IMR-90 (cell line): ENCODE measurements around the gene DNAJC6. TPM values are rescaled to one million over a fixed set of nuclear protein-coding genes. Genes with fewer than 3 reads are reported as not detected.

Experiments used
- ATAC-seq: fragments of 200-7000 bp; cut with Tn5 transposase; 2 replicates; pipeline ENCODE4 v1.9.1; 2020; ENCODE audit warnings: low read depth, mild to moderate bottlenecking, moderate library complexity
- BruUV-seq: library from RNA; stranded (reverse); fragments of 400-500 nt; replicated peaks from 2 replicates; lab custom pipeline; 2021; lab: Mats Ljungman, UMichigan
- CTCF ChIA-PET: fragments of 300-600 bp; formaldehyde crosslinking; extraction: SDS; loops from one replicate; lab custom pipeline; 2021; ENCODE audit warnings: antibody characterized with exemption; lab: Yijun Ruan, JAX
- POLR2A ChIA-PET: fragments of 300-600 bp; sonication (Branson Sonifier 250); formaldehyde crosslinking; loops from one replicate; lab custom pipeline; 2022; ENCODE audit warnings: antibody characterized with exemption; ENCODE audit not compliant: unreplicated experiment; lab: Charles Lee
- DNase-seq: peaks from one replicate; pipeline ENCODE4 v3.0.0; 2013
- H2AFZ ChIP-seq: replicated peaks from 2 replicates; pipeline ENCODE3; 2013; ENCODE audit warnings: low read length, mild to moderate bottlenecking; ENCODE audit not compliant: poor library complexity
- H2AK5ac ChIP-seq: 2 replicates; pipeline ENCODE4 v1.6.1; 2013; ENCODE audit warnings: low read depth, low read length, inconsistent platforms
- H2AK9ac ChIP-seq: replicated peaks from 2 replicates; pipeline ENCODE3; 2013; ENCODE audit warnings: mild to moderate bottlenecking, low read depth, low read length, moderate library complexity; ENCODE audit not compliant: poor library complexity
- H2BK120ac ChIP-seq: 2 replicates; pipeline ENCODE4 v1.6.1; 2013; ENCODE audit warnings: low read depth, low read length, inconsistent platforms
- H2BK15ac ChIP-seq: 3 replicates; pipeline ENCODE4 v1.6.1; 2013; ENCODE audit warnings: low read depth, low read length, inconsistent platforms
- H2BK20ac ChIP-seq: 2 replicates; pipeline ENCODE4 v1.6.1; 2013; ENCODE audit warnings: low read depth, mild to moderate bottlenecking, inconsistent platforms, low read length, moderate library complexity
- H2BK5ac ChIP-seq: 2 replicates; pipeline ENCODE4 v1.6.1; 2013; ENCODE audit warnings: mild to moderate bottlenecking, low read depth, low read length, inconsistent platforms; ENCODE audit not compliant: poor library complexity, severe bottlenecking
- H3K14ac ChIP-seq: replicated peaks from 2 replicates; pipeline ENCODE4 v1.6.1; 2013; ENCODE audit warnings: low read depth, low read length, inconsistent platforms
- H3K18ac ChIP-seq: 2 replicates; pipeline ENCODE4 v1.6.1; 2013; ENCODE audit warnings: low read depth, low read length, control low read depth
- H3K23ac ChIP-seq: 2 replicates; pipeline ENCODE4 v1.6.1; 2013; ENCODE audit warnings: low read depth, low read length, inconsistent platforms
- H3K27ac ChIP-seq: 2 replicates; pipeline ENCODE4 v1.5.1; 2013; ENCODE audit warnings: mild to moderate bottlenecking, control low read depth, low read length; ENCODE audit not compliant: insufficient read depth
- H3K27me3 ChIP-seq: 2 replicates; pipeline ENCODE4 v1.6.1; 2013; ENCODE audit warnings: low read length; ENCODE audit not compliant: control insufficient read depth, insufficient read depth
- H3K36me3 ChIP-seq: 2 replicates; pipeline ENCODE4 v1.6.1; 2013; ENCODE audit warnings: low read length, mixed read lengths; ENCODE audit not compliant: control insufficient read depth, insufficient read depth
- H3K4ac ChIP-seq: 2 replicates; pipeline ENCODE4 v1.6.1; 2013; ENCODE audit warnings: low read depth, low read length, inconsistent platforms
- H3K4me1 ChIP-seq: 2 replicates; pipeline ENCODE4 v1.6.1; 2013; ENCODE audit warnings: low read length, mixed read lengths; ENCODE audit not compliant: control insufficient read depth, insufficient read depth
- H3K4me2 ChIP-seq: 2 replicates; pipeline ENCODE4 v1.6.1; 2013; ENCODE audit warnings: low read depth, mild to moderate bottlenecking, control low read depth, low read length, moderate library complexity
- H3K4me3 ChIP-seq: 2 replicates; pipeline ENCODE4 v1.5.1; 2013; ENCODE audit warnings: low read depth, mild to moderate bottlenecking, control low read depth, low read length, moderate library complexity; ENCODE audit not compliant: insufficient read depth
- H3K56ac ChIP-seq: 2 replicates; pipeline ENCODE4 v1.6.1; 2013; ENCODE audit warnings: low read length, inconsistent platforms; ENCODE audit not compliant: insufficient read depth; ENCODE audit errors: extremely low read depth
- H3K79me1 ChIP-seq, 2 experiments: 2 replicates each; pipeline ENCODE4 v1.6.1; 2013; ENCODE audit warnings: low read length in 2 of 2, inconsistent platforms in 1 of 2, low read depth in 1 of 2
- H3K9ac ChIP-seq: 2 replicates; pipeline ENCODE4 v1.6.1; 2013; ENCODE audit warnings: low read depth, low read length, control low read depth
- H3K9me1 ChIP-seq: 2 replicates; pipeline ENCODE4 v1.6.1; 2013; ENCODE audit warnings: low read length, inconsistent platforms; ENCODE audit not compliant: insufficient read depth
- H3K9me3 ChIP-seq: 2 replicates; pipeline ENCODE4 v1.6.1; 2013; ENCODE audit warnings: low read length; ENCODE audit not compliant: control insufficient read depth, insufficient read depth
- H4K20me1 ChIP-seq: 2 replicates; pipeline ENCODE4 v1.6.1; 2013; ENCODE audit warnings: low read length, inconsistent platforms; ENCODE audit not compliant: insufficient read depth
- H4K5ac ChIP-seq: 2 replicates; pipeline ENCODE4 v1.6.1; 2013; ENCODE audit warnings: mild to moderate bottlenecking, low read depth, low read length, control low read depth
- H4K8ac ChIP-seq, 2 experiments: 2 replicates each; pipeline ENCODE4 v1.6.1; 2013; ENCODE audit warnings: low read depth in 2 of 2, low read length in 2 of 2, control low read depth in 1 of 2, inconsistent platforms in 1 of 2
- H4K91ac ChIP-seq: 2 replicates; pipeline ENCODE4 v1.6.1; 2013; ENCODE audit warnings: low read depth, low read length, inconsistent platforms; ENCODE audit not compliant: insufficient read depth
- BHLHE40 ChIP-seq: fragments of 150-350 bp; IDR thresholded peaks from 2 replicates; pipeline ENCODE4 v1.6.1; 2016; ENCODE audit warnings: mild to moderate bottlenecking, low read depth, low read length
- MXI1 ChIP-seq: IDR thresholded peaks from 2 replicates; pipeline ENCODE4 v1.6.1; 2012; ENCODE audit warnings: low read depth, mild to moderate bottlenecking, low read length, moderate library complexity, borderline replicate concordance
- POLR2A ChIP-seq: IDR thresholded peaks from 2 replicates; pipeline ENCODE4 v1.6.1; 2012; ENCODE audit warnings: mild to moderate bottlenecking, low read depth, low read length
- RAD21 ChIP-seq: IDR thresholded peaks from 2 replicates; pipeline ENCODE4 v1.6.1; 2012; ENCODE audit warnings: low read length, improper control_type of control experiment
- SMC3 ChIP-seq: fragments of 150-350 bp; IDR thresholded peaks from 2 replicates; pipeline ENCODE4 v1.6.1; 2016; ENCODE audit warnings: low read depth, mild to moderate bottlenecking, antibody characterized with exemption, low read length, moderate library complexity
- WGBS, 2 experiments: methylation state at CpG; one replicate each; pipeline versions ENCODE4 v1.1.5 to v1.1.7; 2013; ENCODE audit warnings: missing lambda C conversion rate in 2 of 2; ENCODE audit not compliant: insufficient read length in 1 of 2; ENCODE audit errors: extremely low coverage in 2 of 2; 5-methylcytosine and 5-hydroxymethylcytosine counted together
- dilution Hi-C: fragments of 300-500 bp; cut with HindIII; formaldehyde crosslinking; loops from one replicate; pipeline ENCODE4 v1.14.3; 2018; ENCODE audit warnings: low sequenced_read_pairs; ENCODE audit not compliant: unreplicated experiment
- in situ Hi-C: fragments of 300-500 bp; cut with MboI; formaldehyde crosslinking; loops from 3 replicates; pipeline ENCODE4 v1.14.3; 2019; ENCODE audit warnings: low sequenced_read_pairs, inconsistent platforms, mixed read lengths
- intact Hi-C: fragments of 100-400 bp; cut with micrococcal nuclease; formaldehyde crosslinking; loops from 2 replicates; pipeline ENCODE4 v1.10.0; 2022
- polyA plus RNA-seq, 3 experiments: library from polyadenylated mRNA; depleted of rRNA; stranded (reverse); fragments of >200 nt; gene quantifications; 2 replicates each; pipeline ENCODE4 v1.2.3, GENCODE V29; 2012; ENCODE audit warnings: low replicate concordance in 1 of 3
- total RNA-seq: library from RNA; depleted of rRNA; stranded (reverse); fragments of >200 nt; gene quantifications from 2 replicates; pipeline ENCODE4 v1.2.3, GENCODE V29; 2012

Gene DNAJC6
- total and polyA plus RNA-seq, 2 of the 4 experiments (the other 2 are of a cell fraction) = 0.05 to 0.18 TPM

DNA sequence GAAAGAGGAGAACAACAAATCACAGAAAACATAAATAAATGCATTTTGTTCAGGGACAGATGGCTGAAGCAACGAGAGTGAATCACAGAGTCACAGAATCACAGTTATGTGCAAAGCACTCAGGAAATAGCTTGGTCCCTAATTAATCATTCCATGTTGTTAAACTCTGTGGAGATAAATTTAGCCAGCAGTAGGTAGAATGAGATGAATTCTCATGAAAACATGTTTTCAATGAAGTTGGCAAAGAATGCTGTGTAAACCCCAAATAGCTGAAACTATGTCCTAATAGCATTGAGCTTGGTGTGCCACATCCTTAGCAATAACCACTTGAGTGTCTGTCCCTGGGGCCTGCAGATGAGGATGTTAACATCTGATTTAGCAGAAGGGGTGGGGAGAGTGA, 131.6 kb downstream of the DNAJC6 start:
- peak overlapping the region; percentile 27; the same call in 1 of the 2 replicates for H3K18ac ChIP-seq
- TF ChIP-seq SMC3 = no peak
- no peak for TF ChIP-seq RAD21
- no peak for TF ChIP-seq MXI1
- no peak for TF ChIP-seq BHLHE40
- no peak for TF ChIP-seq POLR2A
- H3K27ac ChIP-seq = no peak overlapping the region; the same call in 1 of the 2 replicates
- no peak for DNase-seq
- CTCF ChIA-PET = interaction anchor here (0.6 to 1.5 kb wide), 4 partner anchors 8 to 381 kb away, joined by 3 to 12 read pairs (median 3); no protein-coding TSS in a partner anchor
- no CpG with 5 or more reads among the region's 1 CpG for WGBS, 2 experiments
- H2AK9ac ChIP-seq = no peak overlapping the region
- no peak overlapping the region for H3K9ac ChIP-seq
- no peak overlapping the region for H4K8ac ChIP-seq
- peak overlapping the region; percentile 64 for H3K4me2 ChIP-seq
- H2AFZ ChIP-seq = no peak overlapping the region
- H2AK5ac ChIP-seq = no peak overlapping the region
- no peaks in the 10 kb centered on the region for H3K36me3 ChIP-seq
- H3K27me3 ChIP-seq = no peaks in the 10 kb centered on the region
- H3K9me3 ChIP-seq = no peaks in the 10 kb centered on the region
- H2BK20ac ChIP-seq = no peak overlapping the region
- H3K4me3 ChIP-seq = no peak overlapping the region
- BruUV-seq = no TSS peak
- H2BK5ac ChIP-seq = no peak overlapping the region
- POLR2A ChIA-PET = no interaction called here
- 0 out of 2 replicates have a peak, but pooled peaks cover 3% of the 10 kb centered on the region for H3K9me1 ChIP-seq
- ATAC-seq = peak; percentile 54
- H3K4me1 ChIP-seq = peaks cover 8% of the 10 kb centered on the region
- H4K91ac ChIP-seq = no peak overlapping the region
- H2BK120ac ChIP-seq = no peak overlapping the region
- no peak overlapping the region for H2BK15ac ChIP-seq
- in situ Hi-C loops (no loop called here), intact Hi-C loops (no loop called here), dilution Hi-C loops (no loop called here)
- H3K4ac ChIP-seq = 0 out of 2 replicates have a peak overlapping the region, but pooled peaks have one; percentile 8
- H3K56ac ChIP-seq = no peak overlapping the region
- no peak overlapping the region for H3K23ac ChIP-seq
- H3K14ac ChIP-seq = no peak overlapping the region
- no peak overlapping the region for H4K5ac ChIP-seq
- no peaks in the 10 kb centered on the region; a peak in 1 of 4 replicates for H3K79me1 ChIP-seq
- no peaks in the 10 kb centered on the region for H4K20me1 ChIP-seq
